Skin of body (tissue), 2 donors: ENCODE measurements around the gene OR51T1. TPM values are rescaled to one million over a fixed set of nuclear protein-coding genes. Genes with fewer than 3 reads are reported as not detected.
"Not testable (repeated sequence)": the region's sequence is repeated elsewhere in the genome, so short reads cannot be mapped to it uniquely, and the experiment has no call there.

Experiments
- DNase-seq: peaks from one replicate; lab custom pipeline; 2025; lab: John Stamatoyannopoulos, UW
- total RNA-seq: library from RNA; depleted of rRNA; stranded (reverse); fragments of >200 nt; gene quantifications from one replicate; pipeline ENCODE4 v1.2.3, GENCODE V29; 2014

OR51T1 gene
- not detected for total RNA-seq

GRCh38 chr11:4881860-4882500, at the start of gene OR51T1:
Gene OR51T1, plus strand, starts transcription at chr11:4881900. Its CDS starts 0 bp downstream, at chr11:4881900.
- no peak for DNase-seq

GRCh38 chr11:4839851-4840549, 41.7 kb upstream of the OR51T1 start:
- no peak for DNase-seq

- no peak for DNase-seq
Measured at GRCh38 chr11:4848908-4849532, 32.7 kb upstream of the OR51T1 start, which contains the start of gene OR51S1. Gene OR51S1, minus strand, starts transcription at chr11:4849208. Its CDS starts 0 bp downstream, at chr11:4849208.

GRCh38 chr11:4851033-4851432, 30.7 kb upstream of the OR51T1 start:
- DNase-seq: no peak

GRCh38 chr11:4854286-4854685, 27.4 kb upstream of the OR51T1 start:
- not testable (repeated sequence) for DNase-seq

- DNase-seq: no peak
Measured at GRCh38 chr11:4862447-4863236, 19.1 kb upstream of the OR51T1 start.

GRCh38 chr11:4863876-4864275, 17.8 kb upstream of the OR51T1 start:
- no peak for DNase-seq

GRCh38 chr11:4865855-4866254, 15.8 kb upstream of the OR51T1 start:
- DNase-seq: no peak

- no peak for DNase-seq
Measured at GRCh38 chr11:4881188-4881587, 512 bp upstream of the OR51T1 start.

GRCh38 chr11:4882543-4882942, 843 bp downstream of the OR51T1 start:
- DNase-seq: no peak

GRCh38 chr11:4884361-4884760, 2.7 kb downstream of the OR51T1 start:
- no peak for DNase-seq

- DNase-seq: no peak
Measured at GRCh38 chr11:4886186-4886585, 4.5 kb downstream of the OR51T1 start.

- no peak for DNase-seq
Measured at GRCh38 chr11:4887591-4887990, 5.9 kb downstream of the OR51T1 start.

GRCh38 chr11:4890279-4890678, 8.6 kb downstream of the OR51T1 start:
- no peak for DNase-seq

- DNase-seq: no peak
Measured at GRCh38 chr11:4891996-4892640, 10.4 kb downstream of the OR51T1 start.

- DNase-seq: no peak
Measured at GRCh38 chr11:4903484-4903883, 21.8 kb downstream of the OR51T1 start, which contains the start of gene OR51A7. Gene OR51A7, plus strand, starts transcription at chr11:4903783. Its CDS starts 3,587 bp downstream, at chr11:4907370.

GRCh38 chr11:4916581-4916980, 34.9 kb downstream of the OR51T1 start:
- no peak for DNase-seq

GRCh38 chr11:4919250-4919649, 37.5 kb downstream of the OR51T1 start, which contains the start of gene OR51G2:
Gene OR51G2, minus strand, starts transcription at chr11:4919350. Its CDS starts 3,687 bp downstream, at chr11:4915663.
- DNase-seq: no peak

GRCh38 chr11:4921796-4922195, 40.1 kb downstream of the OR51T1 start:
- no peak for DNase-seq

GRCh38 chr11:4922304-4922703, 40.6 kb downstream of the OR51T1 start:
- no peak for DNase-seq

- no peak for DNase-seq
Measured at GRCh38 chr11:4924239-4924638, 42.5 kb downstream of the OR51T1 start, which contains the start of gene OR51G1. Gene OR51G1, minus strand, starts transcription at chr11:4924339. Its CDS starts 0 bp downstream, at chr11:4924339.
